ENCODE data around the gene STAC3.

GRCh38 chr12:57215065-57215464, 35.9 kb downstream of the STAC3 start:
- TF ChIP-seq ZNF142 (CRISPR knock-in tag; IDR thresholded peaks at IDR 0.05), result no peak
- no peak for TF ChIP-seq NFE2 (CRISPR knock-in tag; IDR thresholded peaks at IDR 0.05)
- TF ChIP-seq JUNB (CRISPR knock-in tag; IDR thresholded peaks at IDR 0.05; ENCODE audit: borderline replicate concordance), result no peak
- TF ChIP-seq KLF6 (CRISPR knock-in tag; IDR thresholded peaks at IDR 0.05), result no peak
- TF ChIP-seq ARID5B (CRISPR knock-in tag; IDR thresholded peaks at IDR 0.05), result no peak
- no peak for TF ChIP-seq EHMT2 (IDR thresholded peaks at IDR 0.05; ENCODE audit: borderline replicate concordance, low read depth, low read length)
- TF ChIP-seq, protein P1, sequence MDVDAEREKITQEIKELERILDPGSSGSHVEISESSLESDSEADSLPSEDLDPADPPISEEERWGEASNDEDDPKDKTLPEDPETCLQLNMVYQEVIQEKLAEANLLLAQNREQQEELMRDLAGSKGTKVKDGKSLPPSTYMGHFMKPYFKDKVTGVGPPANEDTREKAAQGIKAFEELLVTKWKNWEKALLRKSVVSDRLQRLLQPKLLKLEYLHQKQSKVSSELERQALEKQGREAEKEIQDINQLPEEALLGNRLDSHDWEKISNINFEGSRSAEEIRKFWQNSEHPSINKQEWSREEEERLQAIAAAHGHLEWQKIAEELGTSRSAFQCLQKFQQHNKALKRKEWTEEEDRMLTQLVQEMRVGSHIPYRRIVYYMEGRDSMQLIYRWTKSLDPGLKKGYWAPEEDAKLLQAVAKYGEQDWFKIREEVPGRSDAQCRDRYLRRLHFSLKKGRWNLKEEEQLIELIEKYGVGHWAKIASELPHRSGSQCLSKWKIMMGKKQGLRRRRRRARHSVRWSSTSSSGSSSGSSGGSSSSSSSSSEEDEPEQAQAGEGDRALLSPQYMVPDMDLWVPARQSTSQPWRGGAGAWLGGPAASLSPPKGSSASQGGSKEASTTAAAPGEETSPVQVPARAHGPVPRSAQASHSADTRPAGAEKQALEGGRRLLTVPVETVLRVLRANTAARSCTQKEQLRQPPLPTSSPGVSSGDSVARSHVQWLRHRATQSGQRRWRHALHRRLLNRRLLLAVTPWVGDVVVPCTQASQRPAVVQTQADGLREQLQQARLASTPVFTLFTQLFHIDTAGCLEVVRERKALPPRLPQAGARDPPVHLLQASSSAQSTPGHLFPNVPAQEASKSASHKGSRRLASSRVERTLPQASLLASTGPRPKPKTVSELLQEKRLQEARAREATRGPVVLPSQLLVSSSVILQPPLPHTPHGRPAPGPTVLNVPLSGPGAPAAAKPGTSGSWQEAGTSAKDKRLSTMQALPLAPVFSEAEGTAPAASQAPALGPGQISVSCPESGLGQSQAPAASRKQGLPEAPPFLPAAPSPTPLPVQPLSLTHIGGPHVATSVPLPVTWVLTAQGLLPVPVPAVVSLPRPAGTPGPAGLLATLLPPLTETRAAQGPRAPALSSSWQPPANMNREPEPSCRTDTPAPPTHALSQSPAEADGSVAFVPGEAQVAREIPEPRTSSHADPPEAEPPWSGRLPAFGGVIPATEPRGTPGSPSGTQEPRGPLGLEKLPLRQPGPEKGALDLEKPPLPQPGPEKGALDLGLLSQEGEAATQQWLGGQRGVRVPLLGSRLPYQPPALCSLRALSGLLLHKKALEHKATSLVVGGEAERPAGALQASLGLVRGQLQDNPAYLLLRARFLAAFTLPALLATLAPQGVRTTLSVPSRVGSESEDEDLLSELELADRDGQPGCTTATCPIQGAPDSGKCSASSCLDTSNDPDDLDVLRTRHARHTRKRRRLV (CRISPR knock-in tag; IDR thresholded peaks at IDR 0.05), result no peak
- TF ChIP-seq EZH2 (conservative IDR thresholded peaks at IDR 0.05; ENCODE audit: low read depth, low read length), result no peak
- no peak for TF ChIP-seq CTCF (CRISPR knock-in tag; IDR thresholded peaks at IDR 0.05)
- TF ChIP-seq TGIF2 (CRISPR knock-in tag; IDR thresholded peaks at IDR 0.05), result no peak
